ENCODE data around the gene NUP210. TPM values are rescaled to one million over a fixed set of nuclear protein-coding genes. Genes with fewer than 3 reads are reported as not detected.
"Not testable (repeated sequence)": the region's sequence is repeated elsewhere in the genome, so short reads cannot be mapped to it uniquely, and the experiment has no call there.

The NUP210 gene
- total RNA-seq, 1 experiment from 2014 or later = 0.32 TPM

DNA sequence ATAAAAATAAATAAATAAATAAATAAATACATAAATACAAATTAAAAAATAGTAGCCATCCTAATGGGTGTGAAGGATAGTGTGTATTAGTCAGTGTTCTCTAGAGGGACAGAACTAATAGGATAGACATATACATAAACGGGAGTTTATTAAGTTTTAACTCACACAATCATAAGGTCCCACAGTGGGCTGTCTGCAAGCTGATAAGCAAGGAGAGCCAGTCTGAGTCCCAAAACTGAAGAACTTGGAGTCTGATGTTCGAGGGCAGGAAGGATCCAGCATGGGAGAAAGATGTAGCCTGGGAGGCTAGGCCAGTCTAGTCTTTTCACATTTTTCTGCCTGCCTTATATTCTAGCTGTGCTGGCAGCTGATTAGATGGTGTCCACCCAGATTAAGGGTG, 22.8 kb upstream of the NUP210 start:
- not testable (repeated sequence) for H3K4me1 ChIP-seq; H3K4me3 ChIP-seq; H3K27ac ChIP-seq; H3K27me3 ChIP-seq; H3K36me3 ChIP-seq; DNase-seq; H3K9me3 ChIP-seq (replicated peaks)

DNA sequence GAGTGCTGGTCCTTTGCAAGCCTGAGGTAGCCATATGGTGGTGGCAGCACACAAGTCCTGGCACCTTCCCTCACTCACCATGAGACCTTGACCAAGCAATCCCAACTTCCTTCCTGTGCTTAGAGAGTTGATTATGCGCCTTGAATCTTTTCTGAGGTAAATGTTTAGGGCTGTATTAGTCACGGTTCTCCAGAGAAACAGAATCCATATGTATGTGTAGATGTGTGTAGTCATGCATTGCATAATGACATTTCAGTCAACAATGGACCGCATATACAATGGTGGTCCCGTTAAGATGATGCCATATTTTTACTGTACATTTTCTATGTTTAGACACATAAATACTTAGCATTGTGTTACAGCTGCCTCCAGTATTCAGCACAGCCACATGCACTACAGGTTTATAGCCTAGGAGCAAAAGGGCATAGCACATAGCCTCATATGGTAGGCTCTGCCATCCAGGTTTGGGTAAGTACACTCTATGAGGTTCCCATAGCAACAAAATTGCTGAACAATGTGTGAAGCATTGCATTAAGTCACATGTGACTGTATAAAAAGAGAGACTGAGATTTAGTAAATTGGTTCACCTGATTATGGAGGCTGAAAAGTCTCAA, 20.2 kb upstream of the NUP210 start:
- Histone ChIP-seq H3K9me3 (replicated peaks) (no peaks in the 10 kb centered on the region), H3K4me3 (no peak overlapping the region), H3K4me1 (peaks cover 9% of the 10 kb centered on the region; the same call in 1 of the 2 replicates), H3K27me3 (no peaks in the 10 kb centered on the region), H3K36me3 (no peaks in the 10 kb centered on the region), H3K27ac (peak overlapping the region; percentile 19; the same call in 1 of the 2 replicates)
- DNase-seq = peak in 1 of 2 experiments; percentile 49

DNA sequence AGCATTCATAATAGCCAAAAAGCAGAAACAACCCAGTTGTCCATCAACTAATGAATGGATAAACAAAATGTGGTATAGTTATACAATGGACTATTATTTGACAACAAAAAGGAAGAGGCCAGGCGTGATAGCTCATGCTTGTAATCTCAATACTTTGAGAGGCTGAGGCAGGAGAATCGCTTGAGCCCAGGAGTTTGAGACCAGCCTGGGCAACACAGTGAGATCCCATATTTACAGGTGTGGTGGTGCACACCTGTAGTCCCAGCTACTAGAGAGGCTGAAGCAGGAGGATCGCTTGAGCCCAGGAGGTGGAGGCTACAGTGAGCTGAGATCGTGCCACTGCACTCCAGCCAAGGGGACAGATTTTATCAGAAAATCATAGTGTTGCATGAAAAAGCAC, 16.1 kb upstream of the NUP210 start:
- H3K36me3 ChIP-seq; H3K27me3 ChIP-seq; H3K4me1 ChIP-seq; H3K9me3 ChIP-seq (replicated peaks); H3K4me3 ChIP-seq; DNase-seq; H3K27ac ChIP-seq: not testable (repeated sequence)

DNA sequence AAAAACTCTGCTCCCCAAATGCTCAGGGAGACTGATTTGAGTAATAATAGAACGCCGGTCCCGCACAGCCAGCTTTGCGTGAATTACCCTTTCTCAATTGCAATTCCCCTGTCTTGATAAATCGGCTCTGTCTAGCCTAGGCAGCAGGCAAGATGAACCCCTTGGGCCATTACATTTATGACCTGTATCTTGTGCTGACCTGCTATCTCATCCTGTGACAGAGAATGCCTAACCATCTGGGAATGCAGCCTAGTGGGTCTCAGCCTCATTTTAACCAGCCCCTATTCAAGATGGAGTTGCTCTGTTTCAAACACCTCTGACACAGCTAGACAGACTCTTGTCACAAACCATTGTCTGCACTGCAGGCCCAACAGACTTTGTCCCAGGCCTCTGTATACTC, 13.8 kb upstream of the NUP210 start:
- no peak for DNase-seq
- H3K9me3 ChIP-seq (replicated peaks) = no peaks in the 10 kb centered on the region
- no peak overlapping the region for H3K4me3 ChIP-seq
- no peaks in the 10 kb centered on the region for H3K36me3 ChIP-seq
- no peaks in the 10 kb centered on the region for H3K27me3 ChIP-seq
- no peak overlapping the region for H3K27ac ChIP-seq
- no peaks in the 10 kb centered on the region for H3K4me1 ChIP-seq

DNA sequence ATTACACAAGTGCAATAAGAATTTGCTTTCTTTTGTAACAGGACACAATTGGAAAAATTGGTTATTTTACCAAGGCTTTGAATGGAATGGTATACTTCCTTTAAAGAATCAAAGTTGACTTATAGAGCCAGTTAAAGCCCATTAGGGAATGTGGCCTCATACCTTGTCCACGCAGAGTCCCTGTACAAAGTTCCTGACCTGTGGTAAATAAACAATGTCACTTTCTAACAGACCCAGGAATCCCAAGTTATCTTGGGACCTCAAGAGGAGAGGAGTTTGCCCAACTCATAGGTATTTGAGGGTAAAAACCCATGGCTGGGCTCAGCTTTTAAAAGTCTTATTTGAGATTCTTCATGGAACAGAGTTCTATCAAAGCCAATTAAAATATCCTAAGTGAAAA, 12.0 kb upstream of the NUP210 start:
- Histone ChIP-seq H3K9me3 (replicated peaks) (no peaks in the 10 kb centered on the region), H3K4me3 (no peak overlapping the region), H3K36me3 (no peaks in the 10 kb centered on the region), H3K27me3 (no peaks in the 10 kb centered on the region), H3K27ac (no peak overlapping the region), H3K4me1 (no peaks in the 10 kb centered on the region)
- no peak for DNase-seq

DNA sequence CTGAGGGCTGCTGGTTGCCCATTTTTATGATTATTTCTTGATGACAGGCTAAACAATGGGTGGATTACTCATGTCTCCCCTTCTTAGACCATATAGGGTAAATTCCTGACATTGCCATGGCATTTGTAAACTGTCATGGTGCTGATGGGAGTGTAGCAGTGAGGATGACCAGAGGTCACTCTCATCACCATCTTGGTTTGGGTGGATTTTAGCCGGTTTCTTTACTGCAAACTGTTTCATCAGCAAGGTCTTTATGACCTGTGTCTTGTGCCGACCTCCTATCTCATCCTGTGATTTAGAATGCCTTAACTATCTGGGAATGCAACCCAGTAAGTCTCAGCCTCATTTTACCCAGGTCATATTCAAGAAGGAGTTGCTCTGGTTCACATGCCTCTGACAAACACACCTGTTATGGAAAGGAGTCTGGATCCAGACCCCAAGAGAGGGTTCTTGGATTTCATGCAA, 10.3 kb upstream of the NUP210 start:
- H3K36me3 ChIP-seq; H3K4me1 ChIP-seq; H3K27me3 ChIP-seq; H3K27ac ChIP-seq; DNase-seq; H3K9me3 ChIP-seq (replicated peaks); H3K4me3 ChIP-seq: not testable (repeated sequence)

DNA sequence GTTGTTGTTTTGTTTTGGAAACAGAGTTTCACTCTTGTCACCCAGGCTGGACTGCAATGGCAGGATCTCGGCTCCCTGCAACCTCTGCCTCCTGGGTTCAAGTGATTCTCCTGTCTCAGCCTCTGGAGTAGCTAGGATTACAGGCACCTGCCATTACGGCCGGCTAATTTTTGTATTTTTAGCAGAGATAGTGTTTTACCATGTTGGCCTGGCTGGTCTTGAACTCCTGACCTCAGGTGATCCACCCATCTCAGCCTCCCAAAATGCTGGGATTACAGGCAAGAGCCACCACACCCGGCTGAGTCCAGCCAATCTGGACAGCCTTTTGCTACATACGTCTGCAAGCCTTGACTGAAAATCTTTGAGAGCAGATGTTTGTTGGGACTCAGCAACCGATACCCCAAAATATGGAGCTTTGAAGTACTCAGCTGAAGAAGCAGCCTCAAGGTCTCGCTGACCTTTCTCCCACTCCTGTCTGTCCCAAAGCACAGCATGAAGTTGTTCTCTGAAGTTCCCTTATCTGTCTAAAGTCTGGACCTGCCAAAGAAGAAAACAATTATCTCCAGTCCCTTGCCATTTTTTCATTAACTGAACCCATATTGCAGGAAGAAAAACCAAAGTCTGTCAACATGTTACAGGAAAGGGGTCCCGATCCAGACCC, 9.6 kb upstream of the NUP210 start:
- H3K27ac ChIP-seq = no peak overlapping the region
- H3K4me1 ChIP-seq = no peaks in the 10 kb centered on the region
- no peaks in the 10 kb centered on the region for H3K36me3 ChIP-seq
- H3K27me3 ChIP-seq = no peaks in the 10 kb centered on the region
- no peak overlapping the region for H3K4me3 ChIP-seq
- no peak for DNase-seq
- H3K9me3 ChIP-seq (replicated peaks) = no peaks in the 10 kb centered on the region

DNA sequence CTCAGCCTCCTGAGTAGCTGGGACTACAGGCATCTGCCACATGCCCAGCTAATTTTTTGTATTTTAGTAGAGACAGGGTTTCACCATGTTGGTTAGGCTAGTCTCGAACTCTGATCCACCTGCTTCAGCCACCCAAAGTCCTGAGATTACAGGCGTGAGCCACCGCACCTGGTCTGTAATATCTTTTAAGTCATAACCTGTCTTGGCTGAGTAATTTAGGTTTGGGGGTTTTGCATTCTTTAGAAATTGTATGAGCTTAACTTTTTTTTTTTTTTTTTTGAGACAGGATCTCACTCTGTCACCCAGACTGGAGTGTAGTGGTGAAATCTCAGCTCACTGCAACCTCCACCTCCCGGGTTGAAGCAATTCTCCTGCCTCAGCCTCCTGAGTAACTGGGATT, 8.6 kb upstream of the NUP210 start:
- not testable (repeated sequence) for H3K27me3 ChIP-seq; H3K36me3 ChIP-seq; H3K4me3 ChIP-seq; H3K27ac ChIP-seq; H3K4me1 ChIP-seq; H3K9me3 ChIP-seq (replicated peaks); DNase-seq

DNA sequence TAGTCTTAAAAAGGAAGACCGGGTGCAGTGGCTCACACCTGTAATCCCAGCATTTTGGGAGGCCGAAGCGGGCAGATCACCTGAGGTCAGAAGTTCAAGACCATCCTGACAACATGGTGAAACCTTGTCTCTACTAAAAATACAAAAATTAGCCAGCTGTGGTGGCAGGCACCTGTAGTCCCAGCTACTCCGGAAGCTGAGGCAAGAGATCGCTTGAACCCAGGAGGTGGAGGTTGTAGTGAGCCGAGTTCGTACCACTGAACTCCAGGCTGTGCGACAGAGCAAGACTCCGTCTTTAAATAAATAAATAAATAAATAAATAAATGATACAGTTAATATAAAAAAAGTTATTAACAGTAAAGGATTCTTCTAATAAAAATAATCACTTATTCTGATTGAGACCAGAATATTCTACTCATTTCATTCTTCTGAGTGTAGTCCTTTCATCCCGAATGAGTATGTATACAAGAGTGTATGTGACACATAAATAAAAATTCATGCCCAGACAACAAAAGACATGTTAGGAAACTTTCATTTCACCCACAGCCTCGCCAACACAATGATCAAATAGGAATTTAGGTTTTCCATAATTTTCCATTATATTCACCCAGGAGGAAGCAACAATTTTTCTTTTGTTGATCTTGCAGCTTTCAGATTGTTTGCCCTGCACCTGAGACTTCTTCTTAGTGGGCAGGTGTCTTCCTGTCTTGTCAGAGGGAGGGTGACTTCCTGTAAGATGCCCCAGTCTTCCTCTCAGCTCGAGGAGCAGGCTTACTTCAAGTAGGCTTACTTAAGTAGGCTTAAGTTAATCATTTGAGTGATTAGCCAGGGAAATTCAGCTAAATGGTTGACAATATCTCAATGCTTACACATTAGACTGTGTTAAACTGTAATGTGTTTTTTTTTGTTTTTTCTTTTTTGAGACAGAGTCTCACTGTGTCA, 7.8 kb upstream of the NUP210 start:
- H3K27ac ChIP-seq = no peak overlapping the region
- no peaks in the 10 kb centered on the region for H3K27me3 ChIP-seq
- no peaks in the 10 kb centered on the region for H3K4me1 ChIP-seq
- no peaks in the 10 kb centered on the region for H3K9me3 ChIP-seq (replicated peaks)
- no peak overlapping the region for H3K4me3 ChIP-seq
- DNase-seq = no peak
- no peaks in the 10 kb centered on the region for H3K36me3 ChIP-seq

DNA sequence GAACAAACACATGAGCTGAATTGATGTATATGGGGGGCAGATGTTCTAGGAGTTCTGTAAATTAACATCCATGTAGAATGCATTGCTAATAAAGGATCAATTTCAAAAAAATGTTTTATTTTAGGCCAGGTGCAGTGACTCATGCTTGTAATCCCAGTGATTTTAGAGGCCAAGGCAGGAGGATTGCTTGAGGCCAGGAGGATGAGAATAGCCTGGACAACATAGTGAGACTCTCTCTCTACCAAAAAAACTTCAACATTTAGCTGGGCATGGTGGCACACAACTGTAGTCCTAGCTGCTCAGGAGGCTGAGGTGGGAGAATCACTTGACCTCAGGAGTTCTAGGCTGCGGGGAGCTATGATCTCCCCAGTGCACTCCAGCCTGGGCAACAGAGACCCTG, 6.5 kb upstream of the NUP210 start:
- no peaks in the 10 kb centered on the region for H3K4me1 ChIP-seq
- H3K9me3 ChIP-seq (replicated peaks) = no peaks in the 10 kb centered on the region
- no peak overlapping the region for H3K4me3 ChIP-seq
- DNase-seq = no peak
- no peaks in the 10 kb centered on the region for H3K27me3 ChIP-seq
- H3K27ac ChIP-seq = no peak overlapping the region
- H3K36me3 ChIP-seq = no peaks in the 10 kb centered on the region

DNA sequence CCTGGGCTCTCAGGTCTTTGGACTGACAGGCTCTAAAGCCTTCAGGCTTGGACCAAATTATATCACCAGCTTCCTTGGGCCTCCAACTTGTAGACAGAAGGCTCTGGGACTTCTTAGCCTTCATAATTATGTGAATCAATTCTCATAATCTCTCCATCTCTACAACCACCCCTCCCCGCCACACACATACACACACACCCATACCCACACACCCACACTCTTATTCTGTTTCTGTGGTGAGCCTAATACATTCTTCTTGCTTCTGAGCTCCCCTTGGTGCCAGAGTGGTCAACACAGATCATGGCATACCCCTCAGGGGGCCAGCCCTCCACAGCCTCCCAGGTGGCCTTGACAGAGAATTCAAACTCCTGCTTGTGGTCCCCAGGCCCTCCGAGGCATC, 5.6 kb upstream of the NUP210 start:
- no peak for DNase-seq
- Histone ChIP-seq H3K9me3 (replicated peaks) (no peaks in the 10 kb centered on the region), H3K4me1 (no peaks in the 10 kb centered on the region), H3K27ac (no peak overlapping the region), H3K36me3 (no peaks in the 10 kb centered on the region), H3K27me3 (no peaks in the 10 kb centered on the region), H3K4me3 (no peak overlapping the region)

DNA sequence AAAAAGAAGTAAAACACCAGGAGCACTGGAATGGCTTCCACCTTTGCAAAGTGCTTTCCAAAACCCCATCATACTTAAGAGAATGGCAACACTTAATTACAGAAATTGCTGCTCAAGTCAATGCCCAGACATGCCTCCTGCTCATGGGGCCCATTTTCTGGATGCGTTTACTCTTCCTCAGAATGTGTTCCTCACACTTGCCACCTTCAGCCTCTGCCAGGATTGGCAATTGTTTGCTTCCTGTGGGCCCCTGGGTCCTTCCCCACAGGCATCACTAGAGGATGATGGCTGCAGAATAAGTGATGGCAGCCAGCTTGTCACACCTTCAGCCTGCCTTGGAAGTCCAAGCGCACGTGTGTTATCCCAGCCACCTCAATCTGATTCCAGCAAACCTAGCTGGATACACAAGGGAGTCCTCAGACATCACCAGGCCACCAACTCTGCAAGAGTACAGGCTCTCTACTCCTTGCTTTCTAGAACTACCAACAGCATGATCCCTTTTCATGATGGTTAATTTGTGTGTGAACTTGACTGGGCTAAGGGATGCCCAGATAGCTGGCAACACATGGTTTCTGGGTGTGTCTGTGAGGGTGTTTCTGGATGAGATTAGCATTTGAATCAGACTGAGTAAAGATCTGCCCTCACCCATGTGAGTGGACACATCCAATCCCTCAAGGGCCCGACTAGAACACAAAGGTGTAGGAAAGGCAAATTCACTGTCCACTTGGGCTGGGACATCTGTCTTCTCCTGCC, 4.9 kb upstream of the NUP210 start:
- DNase-seq = no peak
- Histone ChIP-seq H3K9me3 (replicated peaks) (no peaks in the 10 kb centered on the region), H3K4me3 (no peak overlapping the region), H3K27ac (no peak overlapping the region), H3K36me3 (no peaks in the 10 kb centered on the region), H3K27me3 (no peaks in the 10 kb centered on the region), H3K4me1 (no peaks in the 10 kb centered on the region)

DNA sequence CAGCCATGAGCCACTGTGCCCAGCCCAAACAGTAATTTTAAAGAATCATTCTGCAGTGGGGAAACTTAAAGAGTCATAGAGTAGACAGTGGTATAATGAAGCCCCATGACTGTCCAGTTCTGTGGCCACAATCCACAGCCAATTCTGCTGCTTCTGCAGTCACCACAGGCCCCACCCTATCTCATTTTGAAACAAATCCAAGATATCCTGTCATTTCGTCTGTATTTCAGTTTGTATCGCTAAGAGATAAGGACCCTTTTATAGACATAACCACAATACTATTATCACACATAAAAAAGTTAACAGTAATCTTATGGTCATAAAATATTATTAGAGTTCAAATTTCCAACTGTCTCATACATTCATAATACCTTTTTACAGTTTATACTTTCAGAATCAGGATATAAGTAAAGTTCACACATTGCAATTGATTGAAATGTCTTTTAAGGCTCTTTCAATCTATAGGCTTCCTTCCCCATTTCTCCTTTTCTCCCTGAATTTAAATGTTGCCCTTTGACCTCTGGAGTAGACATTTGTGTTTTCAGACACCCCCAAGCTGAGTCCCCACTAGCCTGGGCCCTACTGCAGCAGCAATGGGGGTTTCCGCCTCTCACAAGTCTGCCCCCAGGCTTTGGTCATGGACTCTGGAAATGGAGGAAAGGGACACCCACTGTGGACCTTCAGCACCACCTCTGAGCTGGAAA, 4.2 kb upstream of the NUP210 start:
- H3K4me3 ChIP-seq = no peak overlapping the region
- no peaks in the 10 kb centered on the region for H3K4me1 ChIP-seq
- H3K36me3 ChIP-seq = no peaks in the 10 kb centered on the region
- no peaks in the 10 kb centered on the region for H3K9me3 ChIP-seq (replicated peaks)
- no peaks in the 10 kb centered on the region for H3K27me3 ChIP-seq
- H3K27ac ChIP-seq = no peak overlapping the region
- DNase-seq = no peak
